Neural cell (in vitro differentiated cells): Measurements from ENCODE around the gene POLR1C.

ENCODE experiments used
- CTCF ChIP-seq: fragments of 450-650 bp; IDR thresholded peaks from 2 replicates; pipeline ENCODE4 v1.5.1; 2014; ENCODE audit warnings: antibody characterized with exemption, mild to moderate bottlenecking, moderate library complexity; ENCODE audit not compliant: poor library complexity, severe bottlenecking
- EP300 ChIP-seq: fragments of 450-650 bp; conservative IDR thresholded peaks from 2 replicates; pipeline ENCODE4 v1.6.1; 2014; ENCODE audit warnings: antibody characterized with exemption, mild to moderate bottlenecking, moderate library complexity; ENCODE audit not compliant: poor library complexity, severe bottlenecking
- EZH2 ChIP-seq: fragments of 200-600, 300-800 bp; shearing (Covaris generic), sonication (generic); IDR thresholded peaks from 2 replicates; pipeline ENCODE4 v1.6.1; 2014; ENCODE audit warnings: antibody characterized with exemption, low read length, borderline replicate concordance, mild to moderate bottlenecking; ENCODE audit not compliant: insufficient read depth, poor library complexity, severe bottlenecking
- MXI1 ChIP-seq: fragments of 450-650 bp; conservative IDR thresholded peaks from 2 replicates; pipeline ENCODE4 v1.6.1; 2014; ENCODE audit warnings: antibody characterized with exemption, mild to moderate bottlenecking; ENCODE audit not compliant: poor library complexity, severe bottlenecking
- POLR2AphosphoS5 ChIP-seq: IDR thresholded peaks from 2 replicates; pipeline ENCODE4 v1.6.1; 2012
- RAD21 ChIP-seq: fragments of 450-650 bp; conservative IDR thresholded peaks from 2 replicates; pipeline ENCODE4 v1.6.1; 2014; ENCODE audit warnings: antibody characterized with exemption, mild to moderate bottlenecking, moderate library complexity
- REST ChIP-seq: IDR thresholded peaks from 2 replicates; pipeline ENCODE4 v1.6.1; 2012; ENCODE audit warnings: borderline replicate concordance
- SMC3 ChIP-seq: fragments of 450-650 bp; conservative IDR thresholded peaks from 2 replicates; pipeline ENCODE4 v1.6.1; 2014; ENCODE audit warnings: antibody characterized with exemption, mild to moderate bottlenecking, moderate library complexity; ENCODE audit not compliant: poor library complexity
- TAF1 ChIP-seq: IDR thresholded peaks from 2 replicates; pipeline ENCODE4 v1.6.1; 2012; ENCODE audit warnings: low read depth

DNA sequence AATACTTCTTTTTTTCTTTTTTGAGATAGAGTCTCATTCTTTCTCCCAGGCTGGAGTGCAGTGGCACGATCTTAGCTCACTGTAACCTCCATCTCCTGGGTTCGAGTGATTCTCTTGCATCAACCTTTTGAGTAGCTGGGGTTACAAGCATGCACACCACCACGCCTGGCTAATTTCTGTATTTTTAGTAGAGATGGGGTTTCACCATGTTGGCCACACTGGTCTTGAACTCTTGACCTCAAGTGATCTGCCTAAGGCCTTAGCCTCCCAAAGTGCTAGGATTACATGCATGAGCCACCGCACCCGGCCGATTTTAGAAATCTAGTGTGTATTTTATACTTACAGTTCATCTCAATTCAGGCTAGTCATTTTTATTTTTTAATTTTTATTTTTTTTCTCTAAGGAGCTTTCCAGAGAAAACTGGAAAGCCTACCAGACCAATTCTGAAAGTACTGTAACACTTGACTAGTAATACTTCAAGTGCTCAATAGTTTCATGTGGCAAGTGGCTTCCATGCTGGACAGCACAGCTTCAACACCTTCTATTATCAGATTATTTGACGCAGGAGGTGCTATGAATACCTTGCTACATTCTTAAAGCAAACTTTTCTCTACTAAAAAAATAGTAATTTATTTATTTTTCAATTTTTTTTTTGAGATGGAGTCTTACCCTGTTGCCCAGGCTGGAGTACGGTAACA, 25.0 kb downstream of the POLR1C start:
- TF ChIP-seq CTCF (no peak), EP300 (no peak), SMC3 (no peak), REST (no peak), RAD21 (no peak), MXI1 (no peak), EZH2 (no peak), POLR2AphosphoS5 (no peak), TAF1 (no peak)
